DMS114 treated with DMSO at 0.1 percent for 48 hours (cell line): ENCODE results near the gene G6PC2.
"Not testable (repeated sequence)": the region's sequence is repeated elsewhere in the genome, so short reads cannot be mapped to it uniquely, and the experiment has no call there.

ENCODE experiments used
- DNase-seq: peaks from one replicate; lab custom pipeline; 2025; ENCODE audit not compliant: unreplicated experiment; lab: John Stamatoyannopoulos, UW

Gene G6PC2

DNA sequence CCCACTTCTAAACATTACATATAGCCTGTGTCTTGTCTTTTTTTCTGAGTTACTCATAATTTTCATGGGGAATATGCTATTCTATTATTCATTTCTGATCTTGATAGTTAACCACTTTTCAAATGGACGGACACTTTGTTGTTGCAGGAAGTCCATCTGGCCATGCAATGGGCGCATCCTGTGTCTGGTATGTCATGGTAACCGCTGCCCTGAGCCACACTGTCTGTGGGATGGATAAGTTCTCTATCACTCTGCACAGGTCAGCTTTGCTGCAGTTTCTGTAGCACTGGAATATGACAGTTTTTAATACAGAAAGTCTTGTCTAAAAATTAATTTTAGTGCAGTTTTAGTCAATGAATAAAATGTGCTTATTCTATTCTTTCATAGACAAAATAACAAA is 3.3 kb downstream of the G6PC2 start:
- no peak for DNase-seq

DNA sequence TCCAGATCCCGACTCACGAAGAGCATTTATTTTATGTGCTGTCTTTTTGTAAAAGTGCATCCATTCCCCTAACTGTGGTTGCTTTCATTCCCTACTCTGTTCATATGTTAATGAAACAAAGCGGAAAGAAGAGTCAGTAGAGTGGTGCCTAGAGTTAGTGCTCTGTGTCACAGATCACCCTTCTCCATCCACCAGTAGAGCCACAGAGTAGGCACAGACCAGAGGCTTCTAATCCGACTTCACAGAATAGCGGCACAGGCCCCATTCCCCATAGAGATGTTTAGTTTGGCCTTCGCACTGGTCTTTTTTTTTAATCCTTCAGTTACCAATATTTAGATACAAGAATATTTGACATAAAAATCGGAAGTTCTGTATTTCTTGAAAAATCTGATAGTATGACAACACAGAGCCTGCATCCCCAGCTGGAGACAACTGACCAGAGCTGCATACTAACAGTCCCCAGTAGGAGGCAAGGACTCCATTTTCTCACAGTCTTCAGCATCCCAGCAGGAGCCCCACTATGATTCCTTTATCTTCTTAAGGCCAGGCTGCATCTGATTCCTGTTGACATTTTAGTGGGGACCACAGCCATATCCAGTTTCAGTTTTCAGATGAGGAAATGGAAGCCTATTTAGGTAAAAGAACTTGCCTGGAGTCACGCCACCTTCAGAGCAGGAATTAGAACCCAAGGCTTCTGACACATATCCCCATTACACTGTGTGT is 7.0 kb downstream of the G6PC2 start:
- DNase-seq: no peak

DNA sequence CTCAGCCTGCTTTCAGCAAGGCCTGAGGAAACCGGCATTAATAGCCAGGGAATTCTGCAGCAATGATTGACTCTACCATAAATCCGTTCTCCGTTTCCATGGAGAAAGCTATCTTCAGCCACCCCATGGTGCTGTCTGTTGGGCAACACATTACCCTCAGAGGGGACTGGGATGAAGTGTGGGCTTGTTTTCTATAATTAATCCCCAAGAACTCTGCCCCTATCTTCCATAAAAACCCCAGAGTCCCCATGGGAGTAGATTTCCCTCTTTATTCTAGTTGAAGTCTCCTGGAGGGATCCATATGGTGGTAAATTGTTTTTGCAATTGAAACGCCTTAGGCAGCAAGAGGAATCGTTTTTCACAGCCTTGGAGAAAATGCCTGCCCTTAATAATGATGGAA is 9.2 kb downstream of the G6PC2 start:
- DNase-seq: no peak

DNA sequence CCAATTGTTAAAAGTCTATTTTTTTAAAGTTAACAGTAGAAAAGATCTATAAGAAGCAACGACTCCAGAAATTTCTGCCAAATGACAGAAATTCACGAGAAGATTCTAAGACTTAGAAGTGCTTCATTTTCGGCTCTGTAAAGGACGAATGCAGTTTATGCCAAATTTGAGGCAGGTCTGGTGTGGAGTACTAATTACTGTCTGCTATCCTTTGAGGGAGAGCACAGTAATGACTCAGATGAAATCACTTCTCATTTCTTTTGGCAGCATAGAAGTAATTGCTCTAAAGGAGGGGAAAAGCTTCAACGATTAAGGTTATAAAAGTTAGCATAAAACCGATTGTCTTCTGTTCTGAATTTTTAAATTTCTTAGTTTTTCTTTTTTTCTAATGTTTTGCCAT is 11.4 kb downstream of the G6PC2 start:
- no peak for DNase-seq

DNA sequence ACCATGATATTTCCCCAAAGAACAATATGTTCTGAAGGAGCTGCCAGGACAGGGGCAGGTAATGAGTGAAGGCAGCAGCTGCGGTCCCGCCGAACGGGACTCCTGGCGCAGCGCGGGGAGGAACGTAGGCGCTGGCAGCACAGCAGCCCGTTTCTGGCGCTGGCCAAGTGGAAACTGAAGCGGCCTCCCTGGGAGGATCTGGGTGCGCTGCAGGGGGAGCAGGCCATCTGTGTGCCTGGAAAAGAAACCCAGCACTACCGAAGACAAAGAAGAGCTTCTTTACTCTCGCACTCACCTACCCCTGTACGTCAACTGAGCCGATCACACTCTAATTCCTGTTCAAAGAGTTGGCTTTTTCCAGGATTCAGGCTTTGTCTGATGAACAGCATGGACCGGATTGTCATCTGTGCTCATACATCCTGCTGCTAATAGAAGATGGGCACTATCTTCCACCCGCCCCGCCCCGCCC is 11.8 kb downstream of the G6PC2 start:
- DNase-seq: no peak

DNA sequence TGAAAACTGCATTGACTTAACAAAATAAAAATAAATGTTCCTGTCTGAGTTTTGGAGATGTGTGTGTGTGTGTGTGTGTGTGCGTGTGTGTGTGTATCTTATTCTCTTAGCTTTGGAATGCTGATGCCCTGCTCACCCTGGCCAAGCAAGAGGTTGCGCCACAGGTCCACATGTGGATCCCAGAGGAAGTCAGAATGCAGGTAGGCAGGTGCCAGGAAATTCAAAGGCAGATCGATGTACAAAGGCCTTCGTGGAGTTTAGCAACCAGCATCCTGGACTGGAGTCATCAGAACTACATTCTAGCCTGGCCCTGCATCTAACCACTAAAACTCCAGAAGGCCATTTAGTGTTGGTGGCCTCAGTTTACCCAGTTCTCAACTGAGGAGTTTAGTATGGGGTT is 12.4 kb downstream of the G6PC2 start:
- DNase-seq: no peak

DNA sequence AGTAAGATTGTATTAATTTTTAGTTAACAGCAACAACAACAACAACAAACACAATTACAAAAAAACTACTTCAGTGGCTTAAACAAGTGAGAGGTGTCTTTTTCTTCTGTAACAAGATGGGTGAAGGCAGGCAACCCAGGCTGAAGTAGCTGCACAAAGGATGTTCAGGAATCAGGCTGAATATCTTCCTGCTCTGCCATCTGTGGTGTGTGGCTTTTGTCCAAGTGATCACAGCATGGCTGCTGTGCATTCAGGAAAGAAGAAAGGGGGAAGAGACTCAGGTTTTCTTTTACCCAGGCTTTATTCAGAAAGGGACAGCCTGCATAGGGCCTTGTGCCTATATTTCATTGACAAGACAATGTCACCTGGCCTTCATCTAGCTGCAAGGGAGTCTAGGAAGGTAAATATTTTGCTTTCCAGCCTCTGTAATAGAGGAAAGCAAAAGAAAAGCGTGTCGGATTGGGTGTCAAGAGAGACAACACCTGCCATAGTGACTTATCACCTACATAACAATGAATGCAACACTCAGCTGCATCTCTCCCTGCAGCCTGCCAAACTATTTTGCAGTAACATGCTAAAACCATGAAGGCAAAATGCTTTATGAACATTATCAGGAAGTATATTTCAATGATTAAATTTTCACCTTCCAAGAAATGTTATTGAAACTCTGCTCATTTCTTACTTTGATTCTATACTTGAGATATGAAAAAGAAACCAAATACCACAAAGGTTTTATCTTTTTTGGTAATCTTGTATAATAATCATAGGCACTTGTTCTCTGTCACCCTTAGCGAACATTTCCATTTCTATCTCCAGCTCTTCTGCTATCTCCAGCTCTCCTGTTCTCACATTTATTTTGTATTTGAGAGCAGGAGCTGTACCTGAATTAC is 14.6 kb downstream of the G6PC2 start:
- DNase-seq: no peak

DNA sequence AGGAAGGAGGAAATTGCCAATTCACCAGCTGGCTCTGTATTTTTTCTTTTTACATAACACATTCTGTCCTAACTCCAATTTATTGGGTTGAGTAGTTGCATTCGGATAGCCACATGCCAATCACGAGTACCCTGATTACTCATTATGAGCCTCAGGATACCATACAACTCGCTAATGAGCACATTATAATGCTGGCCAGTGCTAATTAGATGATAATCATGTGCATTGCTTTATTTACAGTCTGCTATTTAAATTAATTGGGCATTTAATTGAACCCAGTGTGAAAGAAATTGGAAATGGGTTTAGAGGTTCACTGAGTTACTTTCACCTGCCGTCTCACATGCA is 15.2 kb downstream of the G6PC2 start:
- no peak for DNase-seq

DNA sequence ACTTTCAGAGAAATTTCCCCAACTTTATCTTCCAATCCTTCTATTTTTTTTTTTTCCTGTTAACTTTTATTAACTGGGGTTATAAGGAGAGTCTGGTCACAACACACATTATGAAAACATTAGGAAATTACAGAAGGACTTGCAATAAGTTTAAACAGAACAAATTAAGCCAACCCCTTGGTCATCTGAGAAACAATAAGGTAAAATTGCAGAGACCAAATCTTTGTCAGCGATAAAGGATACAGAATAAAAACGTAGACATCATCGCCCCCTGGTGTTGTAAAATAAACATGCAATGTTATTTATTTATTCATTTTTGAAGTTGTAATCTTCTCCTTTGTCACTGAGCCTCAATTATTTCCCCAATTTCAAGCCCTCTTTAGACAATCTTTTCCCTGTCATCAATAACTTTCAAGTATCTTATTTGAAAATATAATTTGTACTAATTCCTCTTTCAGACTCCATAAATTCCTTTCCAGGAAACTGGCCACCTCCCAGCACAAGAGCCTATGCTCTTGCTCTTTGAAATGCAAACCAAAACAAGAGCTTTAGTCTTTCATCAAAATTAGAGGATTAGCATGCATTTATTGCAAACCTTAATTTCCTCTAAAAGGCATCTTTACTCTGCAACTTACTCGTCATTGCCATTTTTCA is 19.5 kb downstream of the G6PC2 start:
- DNase-seq: no peak

DNA sequence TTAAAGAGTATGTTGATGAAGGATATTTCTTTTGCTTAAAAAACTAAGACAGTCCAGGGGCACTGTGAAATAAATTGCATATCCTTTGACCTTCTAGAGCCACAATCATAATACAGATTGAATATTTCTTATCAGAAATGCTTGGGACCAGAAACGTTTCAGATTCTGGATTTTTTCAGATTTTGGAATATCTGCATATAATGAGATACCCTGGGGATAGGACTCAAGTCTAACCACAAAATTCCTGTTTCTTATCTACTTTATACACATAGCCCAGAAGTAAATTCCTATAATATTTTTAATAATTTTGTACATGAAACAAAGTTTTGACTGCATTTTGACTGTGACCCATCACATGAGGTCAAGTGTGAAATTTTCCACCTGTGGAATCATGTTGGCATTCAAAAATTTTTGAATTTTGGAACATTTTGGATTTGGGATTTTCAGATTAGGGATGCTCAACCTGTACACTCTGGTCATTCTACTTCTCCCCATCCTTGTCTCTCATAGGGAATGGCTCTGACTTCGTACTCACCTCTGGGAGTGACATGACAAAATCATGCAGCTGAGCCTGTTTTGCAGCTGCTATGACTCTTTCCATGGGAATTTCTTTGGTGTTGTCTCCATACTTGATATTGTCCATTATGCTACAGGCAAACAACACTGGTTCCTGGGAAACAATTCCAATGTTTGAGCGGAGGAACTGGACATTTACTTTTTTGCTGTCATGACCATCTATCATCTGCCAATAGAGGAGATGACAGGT is 25.7 kb downstream of the G6PC2 start:
- DNase-seq: no peak

DNA sequence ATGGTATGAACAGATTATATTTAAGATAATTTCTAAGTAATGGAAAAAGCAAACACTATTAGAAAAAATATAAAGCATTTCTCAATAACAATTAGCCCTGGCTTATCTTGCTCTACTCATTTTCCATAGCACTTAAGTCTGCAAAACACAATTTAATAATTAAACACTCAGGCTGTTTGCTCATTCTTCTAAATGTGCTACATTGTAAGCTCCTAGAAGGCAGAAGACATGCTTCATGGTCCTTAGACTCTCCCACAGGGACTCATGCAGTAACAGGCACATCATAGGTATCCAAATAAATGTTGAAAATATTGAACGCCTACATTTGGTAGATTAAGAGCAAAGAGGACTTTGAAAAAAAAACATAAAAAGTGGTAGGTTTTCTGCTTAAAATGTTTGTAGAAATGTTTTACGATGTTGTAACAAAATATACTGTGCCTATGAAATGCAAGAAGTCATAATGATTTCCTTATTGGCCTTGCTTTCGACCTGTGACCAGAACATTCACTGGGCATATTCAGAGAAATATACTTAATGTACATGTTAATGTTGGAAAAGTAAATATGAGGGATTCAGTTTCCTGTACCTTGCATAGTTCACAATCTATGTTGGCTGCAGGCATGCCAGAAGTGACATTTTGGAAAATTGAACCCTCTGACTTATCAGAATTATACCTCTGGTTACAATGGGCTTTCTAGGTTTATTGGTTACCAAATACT is 27.2 kb downstream of the G6PC2 start:
- DNase-seq: no peak

DNA sequence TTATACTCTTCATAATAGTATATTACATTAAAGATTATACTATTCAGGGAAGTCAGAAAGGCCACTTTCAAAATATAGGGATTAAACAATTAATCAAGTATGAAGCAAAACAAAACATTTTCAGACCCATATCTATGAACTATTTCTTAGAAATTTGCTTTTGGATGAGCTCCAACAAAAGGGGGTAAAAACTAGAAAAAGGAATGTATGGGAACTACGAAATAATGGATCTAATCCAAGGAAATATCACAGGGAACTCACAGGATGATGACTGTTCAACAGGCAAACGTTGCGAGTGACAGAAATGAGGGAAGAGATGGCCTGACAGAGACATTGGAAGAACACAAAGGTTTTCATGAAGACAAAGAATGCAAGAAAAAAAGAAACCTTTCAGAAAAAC is 27.9 kb downstream of the G6PC2 start:
- no peak for DNase-seq

DNA sequence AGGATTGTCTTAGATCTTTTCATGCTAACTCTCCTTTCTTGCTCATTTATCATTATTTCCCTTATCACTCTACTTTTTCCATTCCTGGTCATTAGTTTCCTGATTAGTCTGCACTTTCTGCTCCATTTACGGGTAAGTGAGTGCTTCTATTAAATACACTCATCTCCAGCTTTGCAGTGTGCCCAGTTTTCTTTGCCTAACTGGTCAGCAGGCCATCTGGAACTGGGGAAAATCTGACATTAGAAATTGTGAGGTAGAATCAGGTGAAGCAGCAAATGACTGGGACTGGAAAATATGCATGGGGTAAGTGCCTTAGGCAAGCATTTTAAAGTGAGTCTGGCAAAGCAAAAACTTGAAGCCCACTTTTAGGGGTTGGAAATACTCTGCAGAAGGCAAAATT is 29.2 kb downstream of the G6PC2 start:
- DNase-seq: no peak

DNA sequence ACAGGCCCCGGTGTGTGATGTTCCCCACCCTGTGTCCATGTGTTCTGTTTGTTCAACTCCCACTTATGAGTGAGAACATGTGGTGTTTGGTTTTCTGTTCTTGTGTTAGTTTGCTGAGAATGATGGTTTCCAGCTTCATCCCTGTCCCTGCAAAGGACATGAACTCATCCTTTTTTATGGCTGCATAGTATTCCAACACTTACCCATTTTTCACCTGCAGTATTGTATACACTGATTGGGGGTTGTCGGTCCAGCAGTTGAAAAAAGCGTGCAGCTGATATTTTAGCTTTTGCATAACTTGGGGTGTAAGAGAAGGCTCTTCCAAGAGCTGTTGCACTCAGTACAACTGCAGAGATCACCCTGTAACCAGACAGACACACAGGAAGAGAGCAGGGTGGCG is 31.1 kb downstream of the G6PC2 start:
- DNase-seq: not testable (repeated sequence)

DNA sequence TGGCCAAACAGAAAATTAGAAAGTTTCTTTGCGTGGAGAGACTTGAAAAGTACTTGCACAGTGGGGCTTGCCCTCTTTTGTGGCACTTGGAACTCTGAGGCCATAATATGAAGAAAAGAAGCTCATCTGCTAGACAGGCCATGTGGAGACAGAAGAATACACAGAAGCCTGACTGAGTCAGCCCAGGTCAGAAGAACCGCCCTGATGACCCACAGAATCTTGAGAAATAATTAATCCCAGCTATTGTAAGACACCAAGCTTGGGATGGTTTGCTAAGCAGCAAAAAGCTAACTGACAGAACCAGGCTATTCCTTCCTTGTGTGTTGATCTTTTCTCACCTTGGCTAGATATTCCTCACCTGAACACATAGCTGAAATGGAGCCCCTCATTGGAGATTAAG is 33.7 kb downstream of the G6PC2 start:
- no peak for DNase-seq

DNA sequence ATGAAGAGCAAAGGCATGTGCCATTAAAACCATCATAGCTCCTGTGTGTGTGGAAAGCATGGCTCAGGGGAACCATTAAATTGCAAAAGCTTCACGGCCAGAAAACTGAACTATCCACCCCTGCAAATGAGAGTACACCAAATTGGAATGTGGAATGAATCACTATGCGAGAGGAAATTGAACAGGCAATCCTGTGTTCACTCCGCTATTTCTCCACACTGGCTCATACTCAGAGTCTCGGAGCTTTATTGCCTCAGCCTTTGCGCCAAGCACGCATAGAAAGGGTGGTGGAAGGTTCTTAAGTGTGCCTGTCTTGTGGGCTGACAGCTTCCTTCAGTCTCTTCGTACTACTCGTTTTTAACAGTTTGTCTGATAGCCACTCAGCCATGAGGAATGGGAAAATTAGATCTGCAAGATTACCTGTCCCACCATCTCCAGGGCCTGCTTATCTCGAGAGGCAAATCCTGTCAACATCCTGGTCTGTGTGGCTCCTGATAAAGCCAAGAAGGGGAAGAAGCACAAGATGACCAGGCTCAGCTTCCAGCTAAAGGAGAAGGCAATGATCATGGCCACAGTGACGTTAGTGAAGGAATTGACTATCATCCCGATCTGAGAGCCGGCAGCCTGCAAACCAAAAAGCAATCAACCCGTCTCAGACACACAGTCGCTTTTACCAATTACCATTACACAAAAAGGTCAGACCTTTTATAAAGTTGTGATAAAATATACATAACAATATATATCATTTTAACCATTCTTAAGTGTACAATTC is 34.9 kb downstream of the G6PC2 start:
- no peak for DNase-seq

DNA sequence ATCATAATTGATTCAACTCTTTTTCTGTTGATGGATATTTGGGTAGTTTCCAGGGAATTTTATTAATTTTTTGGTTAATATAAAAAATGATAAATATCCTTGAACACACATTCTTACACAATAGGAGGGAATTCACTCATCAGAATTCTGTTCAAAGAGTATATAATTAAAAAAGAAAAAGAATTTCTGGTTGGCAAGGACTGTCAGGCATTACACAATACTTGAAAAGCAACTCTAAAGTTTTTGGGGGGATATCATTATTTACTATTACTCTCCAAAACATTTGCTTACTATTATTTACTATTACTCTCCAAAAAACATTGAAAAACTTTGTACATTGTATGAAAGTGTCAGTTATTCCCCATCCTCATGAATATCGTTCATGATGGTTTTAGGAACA is 38.0 kb downstream of the G6PC2 start:
- DNase-seq: no peak

DNA sequence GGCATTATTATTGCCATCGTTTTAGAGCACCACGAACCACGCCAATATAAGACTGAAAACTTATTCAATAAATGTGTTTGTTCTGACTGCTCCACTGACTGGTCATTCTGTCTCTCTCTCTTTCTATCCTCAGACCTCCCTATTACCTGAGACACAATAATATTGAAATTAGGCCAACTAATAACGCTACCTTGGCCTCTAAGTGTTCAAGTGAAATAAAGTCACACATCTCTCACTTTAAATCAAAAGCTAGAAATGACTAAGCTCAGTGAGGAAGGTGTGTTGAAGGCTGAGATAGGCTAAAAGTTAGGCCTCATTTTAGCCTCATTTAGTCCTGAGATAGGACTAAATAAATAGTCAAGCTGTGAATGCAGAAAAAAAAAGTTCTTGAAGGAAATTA is 38.8 kb downstream of the G6PC2 start:
- no peak for DNase-seq

DNA sequence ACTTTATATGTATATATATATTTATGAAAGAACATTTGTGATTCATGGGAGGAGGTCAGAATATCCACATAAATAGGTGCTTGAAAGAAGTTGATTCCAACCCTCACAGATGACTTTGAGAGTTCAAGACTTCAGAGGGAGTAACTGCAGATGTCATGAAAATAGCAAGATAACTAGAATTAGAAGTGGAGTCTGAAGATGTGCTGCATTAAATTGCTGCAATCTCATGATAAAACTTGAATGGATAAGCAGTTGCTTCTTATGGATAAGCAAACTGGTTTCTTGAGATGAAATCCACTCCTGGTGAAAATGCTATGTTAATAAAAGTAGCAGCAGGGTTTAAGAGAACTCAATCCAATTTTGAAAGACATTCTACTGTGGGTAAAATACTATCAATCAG is 40.2 kb downstream of the G6PC2 start:
- no peak for DNase-seq

DNA sequence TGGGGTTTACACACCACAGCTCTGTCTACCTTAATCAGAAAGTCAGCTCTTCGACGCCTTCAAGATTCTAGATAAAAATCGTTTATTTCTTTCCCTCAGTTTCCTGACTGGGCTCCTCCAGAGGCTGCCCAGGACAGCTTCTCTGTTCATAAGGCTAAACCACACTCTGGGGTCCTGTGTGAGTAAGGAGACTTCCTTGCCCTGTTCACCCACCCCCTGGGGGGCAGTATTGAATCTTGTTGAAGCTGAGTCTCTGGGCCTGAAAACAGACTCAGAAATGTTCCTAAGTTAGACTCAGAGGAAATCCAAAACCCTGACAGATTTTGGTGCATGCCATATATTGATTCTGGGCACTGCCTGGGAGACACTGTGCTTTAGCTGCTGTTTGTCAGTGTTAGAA is 43.0 kb downstream of the G6PC2 start:
- DNase-seq: no peak
